Measurements from ENCODE around the gene GNA12. TPM values are rescaled to one million over a fixed set of nuclear protein-coding genes. Genes with fewer than 3 reads are reported as not detected.

The GNA12 gene
- total RNA-seq, 1 donor = 27.1 TPM

- peak; percentile 69 for DNase-seq (ENCODE audit: insufficient read length, low spot score, missing footprints)
- H3K4me3 ChIP-seq (ENCODE audit: insufficient read depth, low read length) = no peak overlapping the region
- H4K20me1 ChIP-seq (ENCODE audit: insufficient read depth, low read length) = no peaks in the 10 kb centered on the region
- peaks cover 79% of the 10 kb centered on the region for H3K79me2 ChIP-seq (ENCODE audit: insufficient read depth, low read length)
- TF ChIP-seq CTCF (IDR thresholded peaks at IDR 0.05; ENCODE audit: extremely low read depth, low read depth, low read length) = no peak
- H3K27me3 ChIP-seq (ENCODE audit: insufficient read depth, low read length) = no peaks in the 10 kb centered on the region
- H2AFZ ChIP-seq (ENCODE audit: low read length) = no peak overlapping the region
- peaks cover 49% of the 10 kb centered on the region for H3K4me1 ChIP-seq (ENCODE audit: insufficient read depth, low read length)
- H3K9me3 ChIP-seq (ENCODE audit: low read depth, low read length) = no peaks in the 10 kb centered on the region
- peak overlapping the region; percentile 19 for H3K27ac ChIP-seq (ENCODE audit: low read depth, low read length)
- H3K36me3 ChIP-seq (ENCODE audit: insufficient read depth, low read length) = peaks cover 4% of the 10 kb centered on the region
- no peak overlapping the region for H3K4me2 ChIP-seq (ENCODE audit: insufficient read depth, low read length)
These were observed 20.0 kb downstream of the GNA12 start for GRCh38 chr7:2824026-2824677.

- DNase-seq (ENCODE audit: insufficient read length, low spot score, missing footprints) = no peak
- peaks cover 54% of the 10 kb centered on the region for H3K4me1 ChIP-seq (ENCODE audit: insufficient read depth, low read length)
- no peak overlapping the region for H3K4me2 ChIP-seq (ENCODE audit: insufficient read depth, low read length)
- H3K79me2 ChIP-seq (ENCODE audit: insufficient read depth, low read length) = peaks cover 79% of the 10 kb centered on the region
- no peaks in the 10 kb centered on the region for H3K27me3 ChIP-seq (ENCODE audit: insufficient read depth, low read length)
- H2AFZ ChIP-seq (ENCODE audit: low read length) = no peak overlapping the region
- no peaks in the 10 kb centered on the region for H4K20me1 ChIP-seq (ENCODE audit: insufficient read depth, low read length)
- H3K36me3 ChIP-seq (ENCODE audit: insufficient read depth, low read length) = peaks cover 4% of the 10 kb centered on the region
- no peaks in the 10 kb centered on the region for H3K9me3 ChIP-seq (ENCODE audit: low read depth, low read length)
- TF ChIP-seq CTCF (IDR thresholded peaks at IDR 0.05; ENCODE audit: extremely low read depth, low read depth, low read length) = no peak
- H3K27ac ChIP-seq (ENCODE audit: low read depth, low read length) = peak overlapping the region; percentile 97
- H3K4me3 ChIP-seq (ENCODE audit: insufficient read depth, low read length) = no peak overlapping the region
These were observed 21.0 kb downstream of the GNA12 start for GRCh38 chr7:2823130-2823529.

GRCh38 chr7:2821842-2822507 lies 22.1 kb downstream of the GNA12 start:
- H3K27me3 ChIP-seq (ENCODE audit: insufficient read depth, low read length) = no peaks in the 10 kb centered on the region
- H3K4me2 ChIP-seq (ENCODE audit: insufficient read depth, low read length) = peak overlapping the region; percentile 55
- H3K4me3 ChIP-seq (ENCODE audit: insufficient read depth, low read length) = peak overlapping the region; percentile 24

More at GRCh38 chr7:2821842-2822507, 22.1 kb downstream of the GNA12 start:
- DNase-seq (ENCODE audit: insufficient read length, low spot score, missing footprints) = peak; percentile 93
- no peaks in the 10 kb centered on the region for H3K9me3 ChIP-seq (ENCODE audit: low read depth, low read length)
- peaks cover 4% of the 10 kb centered on the region for H3K36me3 ChIP-seq (ENCODE audit: insufficient read depth, low read length)
- no peak overlapping the region for H2AFZ ChIP-seq (ENCODE audit: low read length)
- peak overlapping the region; percentile 97 for H3K27ac ChIP-seq (ENCODE audit: low read depth, low read length)
- peaks cover 81% of the 10 kb centered on the region for H3K79me2 ChIP-seq (ENCODE audit: insufficient read depth, low read length)
- H4K20me1 ChIP-seq (ENCODE audit: insufficient read depth, low read length) = no peaks in the 10 kb centered on the region
- no peak for TF ChIP-seq CTCF (IDR thresholded peaks at IDR 0.05; ENCODE audit: extremely low read depth, low read depth, low read length)
- H3K4me1 ChIP-seq (ENCODE audit: insufficient read depth, low read length) = peaks cover 50% of the 10 kb centered on the region

All from osteoblast (primary cell).